Measurements from ENCODE around the gene THBS4. TPM values are rescaled to one million over a fixed set of nuclear protein-coding genes. Genes with fewer than 3 reads are reported as not detected.

The THBS4 gene
- total RNA-seq, 1 donor from 2014 or later = 6.9 TPM

- Mint-ChIP-seq H3K9me3 (no peaks in the 10 kb centered on the region), H3K27me3 (ENCODE audit: low read depth) (no peaks in the 10 kb centered on the region), H3K27ac (ENCODE audit: unreplicated experiment) (peak overlapping the region; percentile 43), H3K36me3 (ENCODE audit: low read depth) (no peaks in the 10 kb centered on the region), H3K4me3 (no peak overlapping the region), H3K4me1 (peaks cover 21% of the 10 kb centered on the region)
- no peak for TF ChIP-seq CTCF (conservative IDR thresholded peaks at IDR 0.05)
- no peak for DNase-seq (ENCODE audit: low read depth, low spot score)
Observed at GRCh38 chr5:80097451-80097850, 62.3 kb downstream of the THBS4 start.

- TF ChIP-seq CTCF (conservative IDR thresholded peaks at IDR 0.05) = no peak
- no peaks in the 10 kb centered on the region for H3K9me3 Mint-ChIP-seq
- H3K4me1 Mint-ChIP-seq = peaks cover 8% of the 10 kb centered on the region
- H3K4me3 Mint-ChIP-seq = no peak overlapping the region
- no peaks in the 10 kb centered on the region for H3K27me3 Mint-ChIP-seq (ENCODE audit: low read depth)
- H3K27ac Mint-ChIP-seq (ENCODE audit: unreplicated experiment) = no peak overlapping the region
- H3K36me3 Mint-ChIP-seq (ENCODE audit: low read depth) = no peaks in the 10 kb centered on the region
- DNase-seq (ENCODE audit: low read depth, low spot score) = no peak
Observed at GRCh38 chr5:80101993-80102392, 66.8 kb downstream of the THBS4 start.

GRCh38 chr5:80103371-80103770 is 68.2 kb downstream of the THBS4 start:
- Mint-ChIP-seq H3K36me3 (ENCODE audit: low read depth) (no peaks in the 10 kb centered on the region), H3K4me1 (no peaks in the 10 kb centered on the region), H3K9me3 (no peaks in the 10 kb centered on the region), H3K27me3 (ENCODE audit: low read depth) (no peaks in the 10 kb centered on the region), H3K4me3 (no peak overlapping the region), H3K27ac (ENCODE audit: unreplicated experiment) (no peak overlapping the region)
- TF ChIP-seq CTCF (conservative IDR thresholded peaks at IDR 0.05) = no peak
- DNase-seq (ENCODE audit: low read depth, low spot score) = no peak

GRCh38 chr5:80105698-80106439 is 70.7 kb downstream of the THBS4 start:
- Mint-ChIP-seq H3K27ac (ENCODE audit: unreplicated experiment) (no peak overlapping the region), H3K36me3 (ENCODE audit: low read depth) (no peaks in the 10 kb centered on the region), H3K4me1 (peaks cover 5% of the 10 kb centered on the region), H3K27me3 (ENCODE audit: low read depth) (peaks cover under 1% of the 10 kb centered on the region), H3K9me3 (no peaks in the 10 kb centered on the region), H3K4me3 (no peak overlapping the region)
- no peak for TF ChIP-seq CTCF (conservative IDR thresholded peaks at IDR 0.05)
- no peak for DNase-seq (ENCODE audit: low read depth, low spot score)

- DNase-seq (ENCODE audit: low read depth, low spot score) = no peak
- peaks cover 16% of the 10 kb centered on the region for H3K4me1 Mint-ChIP-seq
- H3K4me3 Mint-ChIP-seq = no peak overlapping the region
- no peak overlapping the region for H3K27ac Mint-ChIP-seq (ENCODE audit: unreplicated experiment)
- H3K9me3 Mint-ChIP-seq = no peaks in the 10 kb centered on the region
- TF ChIP-seq CTCF (conservative IDR thresholded peaks at IDR 0.05) = no peak
- no peaks in the 10 kb centered on the region for H3K36me3 Mint-ChIP-seq (ENCODE audit: low read depth)
- H3K27me3 Mint-ChIP-seq (ENCODE audit: low read depth) = peaks cover 7% of the 10 kb centered on the region
Observed at GRCh38 chr5:80106916-80107315, 71.8 kb downstream of the THBS4 start.

All from neural crest cell (in vitro differentiated cells).